Stomach (tissue), 19 donors: Measurements from ENCODE around the gene TBX6. TPM values are rescaled to one million over a fixed set of nuclear protein-coding genes. Genes with fewer than 3 reads are reported as not detected.

Experiments
- DNase-seq, 2 donors: peaks; one replicate each; pipeline versions ENCODE4 v3.0.0 to v3.0.0-alpha.2; 2013 to 2019
- H3K27ac ChIP-seq, 5 donors: fragments of 200-600 bp in 4 of 5; sonication (generic) in 4 of 5; one replicate each; pipeline ENCODE4 v1.5.1; 2013 to 2019; ENCODE audit warnings: mild to moderate bottlenecking in 1 of 5, moderate library complexity in 1 of 5
- H3K27me3 ChIP-seq, 3 donors: fragments of 200-600 bp; sonication (generic); one replicate each; pipeline ENCODE4 v1.5.1; 2017 to 2019; ENCODE audit warnings: mixed run types in 1 of 3
- H3K36me3 ChIP-seq, 4 donors: fragments of 200-600 bp; sonication (generic); 1 replicate in 3 of 4; 2 replicates in 1 of 4; pipeline ENCODE4 v1.5.1; 2016 to 2019
- H3K4me1 ChIP-seq, 4 donors: fragments of 200-600 bp; sonication (generic); one replicate each; pipeline ENCODE4 v1.5.1; 2016 to 2019
- H3K4me3 ChIP-seq, 4 donors: fragments of 200-600 bp; sonication (generic) in 3 of 4; one replicate each; pipeline ENCODE4 v1.5.1; 2016 to 2019; ENCODE audit warnings: mild to moderate bottlenecking in 1 of 4
- H3K9me3 ChIP-seq, 4 donors: fragments of 200-600 bp; sonication (generic); one replicate each; pipeline ENCODE4 v1.5.1; 2016 to 2019
- CTCF ChIP-seq, 7 experiments: fragments of 450-650 bp in 4 of 7; fragments of 200-600 bp in 3 of 7; sonication (generic) in 3 of 7; IDR thresholded peaks; one replicate each; pipeline ENCODE4 v1.5.1; 2016 to 2019; ENCODE audit warnings: antibody characterized with exemption in 7 of 7, control low read depth in 2 of 7, mild to moderate bottlenecking in 1 of 7
- EP300 ChIP-seq: sonication (generic); formaldehyde crosslinking; IDR thresholded peaks from one replicate; pipeline ENCODE4 v1.6.1; 2017; ENCODE audit warnings: antibody characterized with exemption
- POLR2A ChIP-seq, 4 donors: fragments of 450-650 bp; IDR thresholded peaks; one replicate each; pipeline ENCODE4 v1.6.1; 2016; ENCODE audit warnings: antibody characterized with exemption in 4 of 4, control low read depth in 2 of 4, mild to moderate bottlenecking in 1 of 4, moderate library complexity in 1 of 4
- POLR2AphosphoS5 ChIP-seq, 3 donors: sonication (generic); formaldehyde crosslinking; IDR thresholded peaks; one replicate each; pipeline ENCODE4 v1.6.1; 2016; ENCODE audit warnings: antibody characterized with exemption in 3 of 3
- WGBS, 5 donors: extraction: QIAGEN DNeasy Blood & Tissue Kit in 3 of 5; methylation state at CpG; one replicate each; pipeline versions ENCODE4 v1.1.5 to v1.1.7; 2013 to 2018; 5-methylcytosine and 5-hydroxymethylcytosine counted together
- intact Hi-C: fragments of 100-400 bp; cut with DNase I; formaldehyde crosslinking; loops from one replicate; pipeline ENCODE4 v1.15.1; 2023; ENCODE audit warnings: low total_unique reads
- long read RNA-seq, 10 donors: transcript quantifications; one replicate each; lab custom pipeline, GENCODE V29; 2026
- polyA plus RNA-seq, 3 donors: library from polyadenylated mRNA; stranded (reverse); fragments of 200-250 nt; gene quantifications; one replicate each; pipeline ENCODE4 v1.2.3, GENCODE V29; 2013
- total RNA-seq, 5 donors: library from RNA; depleted of rRNA; stranded (reverse); fragments of >200 nt; gene quantifications; one replicate each; pipeline versions ENCODE4 v1.1.0 to v1.2.3, GENCODE V29; 2014 to 2016
- donor health status: healthy with polysubstance abuse.
- donor health status: Bipolar disorder and iron deficiency.
- donor health status: healthy.

TBX6 gene, protein sequence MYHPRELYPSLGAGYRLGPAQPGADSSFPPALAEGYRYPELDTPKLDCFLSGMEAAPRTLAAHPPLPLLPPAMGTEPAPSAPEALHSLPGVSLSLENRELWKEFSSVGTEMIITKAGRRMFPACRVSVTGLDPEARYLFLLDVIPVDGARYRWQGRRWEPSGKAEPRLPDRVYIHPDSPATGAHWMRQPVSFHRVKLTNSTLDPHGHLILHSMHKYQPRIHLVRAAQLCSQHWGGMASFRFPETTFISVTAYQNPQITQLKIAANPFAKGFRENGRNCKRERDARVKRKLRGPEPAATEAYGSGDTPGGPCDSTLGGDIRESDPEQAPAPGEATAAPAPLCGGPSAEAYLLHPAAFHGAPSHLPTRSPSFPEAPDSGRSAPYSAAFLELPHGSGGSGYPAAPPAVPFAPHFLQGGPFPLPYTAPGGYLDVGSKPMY
- total RNA-seq (10 to 100 TPM in 1 of 5 donors, 1 to 10 TPM in 1, not detected in 3; 3.8 to 25.0 TPM), polyA plus RNA-seq (1 to 10 TPM; 1.1 to 2.5 (median 2.1) TPM)
- long read RNA-seq, donor 1 = 0 reads
- long read RNA-seq, donor 2, partial matches to known transcripts = 0 of 1 reads
- long read RNA-seq, donor 2, other reads (novel, unspliced or antisense) = 0 of 1 reads
- long read RNA-seq, donor 3 = 0 reads
- long read RNA-seq, donor 4, partial matches to known transcripts = 0 of 1 reads
- long read RNA-seq, donor 4, other reads (novel, unspliced or antisense) = 0 of 1 reads
- long read RNA-seq, donor 5 = 0 reads
- long read RNA-seq, donor 6, partial matches to known transcripts = 5 of 5 reads
- long read RNA-seq, donor 6, other reads (novel, unspliced or antisense) = 0 of 5 reads
- long read RNA-seq, donor 7 = 0 reads
- long read RNA-seq, donor 8 = 0 reads
- long read RNA-seq, donor 9 = 0 reads
- long read RNA-seq, donor 10 = 0 reads

- peak within 1 kb of the TSS; percentile 48 to 66 (median 52) for H3K4me3 ChIP-seq
- 0 to 1% (median 0%) methylated on average over 34 to 76 of the region's 76 CpGs for WGBS, 5 donors
- TF ChIP-seq POLR2AphosphoS5 (IDR thresholded peaks at IDR 0.05) (peak; percentile 51 to 88 (median 55)), EP300 (no peak), POLR2A (IDR thresholded peaks at IDR 0.05) (no peak), CTCF (IDR thresholded peaks at IDR 0.05) (peak in 5 of 7 experiments; percentile 77 to 93 (median 82))
- peaks cover 40 to 64% (median 54%) of the 10 kb centered on the region in 4 donors for H3K4me1 ChIP-seq
- peaks cover 0 to 4% (median 1%) of the 10 kb centered on the region in 4 donors for H3K9me3 ChIP-seq
- H3K27ac ChIP-seq = peak within 1 kb of the TSS; percentile 66 to 99 (median 88)
- DNase-seq = peak; percentile 95 to 98
- H3K27me3 ChIP-seq = no peaks in the 10 kb centered on the region
- intact Hi-C loops = no loop called here
- peaks cover 5 to 22% (median 17%) of the 10 kb centered on the region in 4 donors for H3K36me3 ChIP-seq
These were observed at the start of gene TBX6 for GRCh38 chr16:30091474-30092372. Gene TBX6 (minus strand): TSS chr16:30091924. CDS start chr16:30091193, 731 bp downstream.

- peak in 1 of 2 donors; percentile 61 for DNase-seq
- no peaks in the 10 kb centered on the region for H3K36me3 ChIP-seq
- no peak for TF ChIP-seq CTCF (IDR thresholded peaks at IDR 0.05)
- no peak for TF ChIP-seq POLR2A (IDR thresholded peaks at IDR 0.05)
- TF ChIP-seq POLR2AphosphoS5 (IDR thresholded peaks at IDR 0.05) = peak in 1 of 3 donors; percentile 33
- no peak for TF ChIP-seq EP300
- intact Hi-C loops = no loop called here
- H3K9me3 ChIP-seq = no peaks in the 10 kb centered on the region
- 58 to 63% (median 61%) methylated on average over 13 of the region's 13 CpGs for WGBS, 5 donors
- H3K27ac ChIP-seq = peak overlapping the region in 4 of 5 donors; percentile 5 to 43 (median 28)
- H3K27me3 ChIP-seq = no peaks in the 10 kb centered on the region
- H3K4me1 ChIP-seq = peaks cover 0 to 21% (median 7%) of the 10 kb centered on the region in 4 donors
- no peak overlapping the region for H3K4me3 ChIP-seq
These were observed 48.1 kb upstream of the TBX6 start for GRCh38 chr16:30139583-30140481.

DNA sequence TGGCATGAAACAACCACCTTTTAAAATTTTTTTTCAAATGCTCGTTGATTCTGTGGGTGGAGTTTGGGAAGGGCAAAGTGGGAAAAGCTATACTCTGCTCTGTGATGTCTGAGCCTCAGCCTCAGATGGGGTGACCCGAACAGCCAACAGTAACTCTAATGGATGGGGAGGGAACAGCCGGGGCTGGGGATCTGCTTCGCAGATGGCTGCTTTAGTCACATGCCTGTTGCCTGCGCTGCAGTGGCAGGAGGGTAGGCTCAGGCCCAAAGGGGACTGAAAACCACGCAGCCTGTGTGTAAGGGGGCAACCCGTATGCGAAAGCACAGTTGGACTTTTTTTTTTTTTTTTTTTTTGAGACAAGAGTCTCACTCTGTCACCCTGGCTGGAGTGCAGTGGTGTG lies 46.2 kb upstream of the TBX6 start:
- Histone ChIP-seq H3K4me3 (no peak overlapping the region), H3K36me3 (no peaks in the 10 kb centered on the region), H3K27ac (no peak overlapping the region), H3K4me1 (peaks cover 0 to 21% (median 7%) of the 10 kb centered on the region in 4 donors), H3K27me3 (no peaks in the 10 kb centered on the region), H3K9me3 (no peaks in the 10 kb centered on the region)
- TF ChIP-seq CTCF (IDR thresholded peaks at IDR 0.05) (no peak), POLR2AphosphoS5 (IDR thresholded peaks at IDR 0.05) (no peak), EP300 (no peak)
- no peak for DNase-seq
- WGBS, 5 donors = 78 to 85% (median 80%) methylated on average over 8 of the region's 8 CpGs
- intact Hi-C loops = no loop called here
